Prostate gland (tissue), 2 donors: ENCODE results near the gene MRGPRG. TPM values are rescaled to one million over a fixed set of nuclear protein-coding genes. Genes with fewer than 3 reads are reported as not detected.

Experiments
- DNase-seq: peaks from one replicate; pipeline ENCODE4 v3.0.0-alpha.2; 2019; ENCODE audit warnings: low spot score
- H3K27ac ChIP-seq, 2 donors: fragments of 200-600 bp; sonication (generic); 2 replicates each; pipeline ENCODE4 v1.5.1; 2017 to 2019
- H3K27me3 ChIP-seq: fragments of 200-600 bp; sonication (generic); replicated peaks from 2 replicates; pipeline ENCODE4 v1.5.1; 2019; ENCODE audit not compliant: insufficient read depth
- H3K36me3 ChIP-seq, 2 donors: fragments of 200-600 bp; sonication (generic); 1 replicate in 1 of 2; 2 replicates in 1 of 2; pipeline versions ENCODE4 v1.5.1 to v1.8.1; 2017 to 2019
- H3K4me1 ChIP-seq: fragments of 200-600 bp; sonication (generic); replicated peaks from 2 replicates; pipeline ENCODE4 v1.5.1; 2019
- H3K4me3 ChIP-seq, 2 donors: fragments of 200-600 bp; sonication (generic); 2 replicates each; pipeline ENCODE4 v1.5.1; 2017 to 2019
- H3K9me3 ChIP-seq: fragments of 200-600 bp; sonication (generic); 2 replicates; pipeline ENCODE4 v1.5.1; 2017
- CTCF ChIP-seq, 4 experiments: fragments of 200-600 bp in 2 of 4; fragments of 450-650 bp in 2 of 4; sonication (generic) in 2 of 4; IDR thresholded peaks; 1 replicate in 3 of 4; 2 replicates in 1 of 4; pipeline ENCODE4 v1.5.1; 2016 to 2019; ENCODE audit warnings: antibody characterized with exemption in 4 of 4, mild to moderate bottlenecking in 2 of 4, moderate library complexity in 2 of 4
- POLR2A ChIP-seq: fragments of 450-650 bp; IDR thresholded peaks from one replicate; pipeline ENCODE4 v1.6.1; 2016; ENCODE audit warnings: antibody characterized with exemption, mild to moderate bottlenecking
- POLR2AphosphoS5 ChIP-seq: sonication (generic); formaldehyde crosslinking; IDR thresholded peaks from one replicate; pipeline ENCODE4 v1.6.1; 2017; ENCODE audit warnings: antibody characterized with exemption
- WGBS: methylation state at CpG from one replicate; pipeline ENCODE4 v1.1.5; 2018; 5-methylcytosine and 5-hydroxymethylcytosine counted together
- intact Hi-C: fragments of 100-400 bp; cut with DNase I; formaldehyde crosslinking; loops from one replicate; pipeline ENCODE4 v1.14.2; 2022
- total RNA-seq, 2 donors: library from RNA; depleted of rRNA; stranded (reverse); fragments of >200 nt; gene quantifications; one replicate each; pipeline ENCODE4 v1.1.0, GENCODE V29; 2016

MRGPRG gene
- total RNA-seq, 2 donors from 2014 or later: 2.7 TPM; not detected in 1

- peak overlapping the region in 1 of 2 donors; percentile 3 for H3K4me3 ChIP-seq
- WGBS: 57% methylated on average over 6 of the region's 6 CpGs
These were observed 12.9 kb upstream of the MRGPRG start for GRCh38 chr11:3231550-3231850.

DNA sequence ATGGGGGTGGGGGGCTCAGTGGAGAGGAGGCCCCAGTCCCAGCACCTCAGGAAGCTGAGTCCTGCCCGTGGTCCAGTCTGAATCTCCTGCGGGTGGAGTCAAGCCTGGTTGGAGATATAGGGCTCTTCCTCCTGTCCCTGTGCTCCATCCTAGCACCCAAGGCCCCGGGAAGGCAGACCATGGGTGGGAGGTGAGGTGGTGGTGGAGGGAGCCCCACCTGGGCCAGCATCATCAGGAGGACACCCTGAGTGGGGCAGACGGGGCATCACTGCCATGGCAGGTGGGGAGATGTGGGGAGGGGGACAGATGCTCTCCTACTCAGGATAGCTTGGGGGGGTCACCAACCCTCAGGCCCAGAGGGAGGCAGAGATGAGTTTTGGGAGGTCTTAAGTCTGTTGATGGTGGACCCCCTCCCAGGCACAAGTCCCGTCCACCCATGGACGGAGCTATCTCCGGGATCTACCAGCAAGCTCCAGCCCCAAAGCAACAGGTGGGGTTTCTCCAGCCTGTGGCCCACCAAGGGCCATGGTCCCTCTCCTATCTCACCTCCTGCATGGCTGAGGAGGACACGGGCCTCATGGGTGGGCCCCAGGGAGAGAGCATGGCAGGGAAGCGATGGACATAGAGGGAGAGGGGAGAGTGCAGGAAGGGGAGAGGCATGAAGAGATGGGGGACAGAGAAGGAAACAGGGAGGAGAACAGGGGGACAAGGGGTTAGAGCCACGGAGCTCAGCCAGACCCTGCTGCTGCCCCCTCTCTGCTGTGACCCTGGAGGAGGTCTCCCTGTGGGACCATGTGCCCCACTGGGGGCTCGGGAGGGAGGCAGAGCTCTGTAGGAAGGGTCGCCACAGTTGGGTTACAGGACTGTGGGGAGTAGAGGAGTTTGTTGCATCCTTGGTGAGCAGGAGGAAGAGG lies 12.3 kb upstream of the MRGPRG start:
- no peak for DNase-seq
- Histone ChIP-seq H3K4me1 (no peaks in the 10 kb centered on the region), H3K27ac (no peak overlapping the region), H3K4me3 (no peak overlapping the region), H3K27me3 (peaks cover 6% of the 10 kb centered on the region), H3K36me3 (no peaks in the 10 kb centered on the region), H3K9me3 (no peaks in the 10 kb centered on the region)
- 82% methylated on average over 12 of the region's 12 CpGs for WGBS
- no peak for TF ChIP-seq POLR2AphosphoS5
- no peak for TF ChIP-seq POLR2A
- no peak for TF ChIP-seq CTCF (IDR thresholded peaks at IDR 0.05)
- intact Hi-C loops: no loop called here

More at GRCh38 chr11:3231550-3231850, 12.9 kb upstream of the MRGPRG start:
- TF ChIP-seq POLR2A (no peak), CTCF (IDR thresholded peaks at IDR 0.05) (no peak), POLR2AphosphoS5 (no peak)
- Histone ChIP-seq H3K27ac (no peak overlapping the region), H3K9me3 (no peaks in the 10 kb centered on the region), H3K36me3 (no peaks in the 10 kb centered on the region), H3K4me1 (no peaks in the 10 kb centered on the region), H3K27me3 (peaks cover 6% of the 10 kb centered on the region)
- DNase-seq: no peak
- intact Hi-C loops: no loop called here

- H3K27me3 ChIP-seq: peaks cover 6% of the 10 kb centered on the region
- intact Hi-C loops: no loop called here
- no peak for DNase-seq
- 85% methylated on average over 21 of the region's 21 CpGs for WGBS
- no peaks in the 10 kb centered on the region for H3K9me3 ChIP-seq
- H3K4me1 ChIP-seq: no peaks in the 10 kb centered on the region
- no peak overlapping the region for H3K4me3 ChIP-seq
- H3K27ac ChIP-seq: no peak overlapping the region
- no peaks in the 10 kb centered on the region for H3K36me3 ChIP-seq
- no peak for TF ChIP-seq CTCF (IDR thresholded peaks at IDR 0.05)
- no peak for TF ChIP-seq POLR2A
- TF ChIP-seq POLR2AphosphoS5: no peak
These were observed 11.3 kb upstream of the MRGPRG start for GRCh38 chr11:3229673-3230630.

GRCh38 chr11:3228445-3228829 lies 9.8 kb upstream of the MRGPRG start:
- no peak for DNase-seq
- 93% methylated on average over 17 of the region's 23 CpGs for whole genome bisulfite sequencing
- H3K27me3 ChIP-seq: peaks cover 6% of the 10 kb centered on the region

More at GRCh38 chr11:3228445-3228829, 9.8 kb upstream of the MRGPRG start:
- H3K36me3 ChIP-seq: no peaks in the 10 kb centered on the region
- no peaks in the 10 kb centered on the region for H3K4me1 ChIP-seq
- H3K9me3 ChIP-seq: no peaks in the 10 kb centered on the region
- no peak for TF ChIP-seq POLR2A
- TF ChIP-seq CTCF (IDR thresholded peaks at IDR 0.05): no peak
- TF ChIP-seq POLR2AphosphoS5: no peak
- H3K27ac ChIP-seq: no peak overlapping the region
- intact Hi-C loops: no loop called here
- no peak overlapping the region for H3K4me3 ChIP-seq
